H1 (cell line): ENCODE data around the gene ADPRM.

Experiments used
- CBX5 ChIP-seq: fragments of 300-800, 300-1000 bp; sonication (generic); IDR thresholded peaks from 2 replicates; pipeline ENCODE4 v1.7.1; 2016; ENCODE audit warnings: antibody characterized with exemption, low read length, low read depth
- CEBPB ChIP-seq: IDR thresholded peaks from 2 replicates; pipeline ENCODE4 v1.6.1; 2012; ENCODE audit warnings: low read depth, low read length
- EP300 ChIP-seq, 2 experiments: IDR thresholded peaks; 1 replicate in 1 of 2; 2 replicates in 1 of 2; pipeline ENCODE4 v1.6.1; 2011 to 2012; ENCODE audit warnings: low read depth in 2 of 2, low read length in 2 of 2, mild to moderate bottlenecking in 2 of 2, borderline replicate concordance in 1 of 2, inconsistent platforms in 1 of 2, moderate library complexity in 1 of 2
- SP1 ChIP-seq: IDR thresholded peaks from 2 replicates; pipeline ENCODE4 v1.6.1; 2011; ENCODE audit warnings: low read depth, low read length
- TAF1 ChIP-seq: IDR thresholded peaks from 2 replicates; pipeline ENCODE4 v1.6.1; 2011; ENCODE audit warnings: mild to moderate bottlenecking, low read depth, low read length
- TF ChIP-seq, protein P1 (sequence below), 3 experiments: IDR thresholded peaks; 1 replicate in 2 of 3; 2 replicates in 1 of 3; pipeline versions ENCODE4 v1.5.1 to v1.6.1; 2011; ENCODE audit warnings: low read length in 3 of 3, mild to moderate bottlenecking in 3 of 3, inconsistent platforms in 2 of 3, low read depth in 1 of 3, moderate library complexity in 1 of 3; ENCODE audit not compliant: insufficient read depth in 1 of 3; ENCODE audit errors: control extremely low read depth in 1 of 3
- TF ChIP-seq, protein P2 (sequence below): IDR thresholded peaks from 2 replicates; pipeline ENCODE4 v1.6.1; 2012; ENCODE audit warnings: inconsistent platforms

DNA sequence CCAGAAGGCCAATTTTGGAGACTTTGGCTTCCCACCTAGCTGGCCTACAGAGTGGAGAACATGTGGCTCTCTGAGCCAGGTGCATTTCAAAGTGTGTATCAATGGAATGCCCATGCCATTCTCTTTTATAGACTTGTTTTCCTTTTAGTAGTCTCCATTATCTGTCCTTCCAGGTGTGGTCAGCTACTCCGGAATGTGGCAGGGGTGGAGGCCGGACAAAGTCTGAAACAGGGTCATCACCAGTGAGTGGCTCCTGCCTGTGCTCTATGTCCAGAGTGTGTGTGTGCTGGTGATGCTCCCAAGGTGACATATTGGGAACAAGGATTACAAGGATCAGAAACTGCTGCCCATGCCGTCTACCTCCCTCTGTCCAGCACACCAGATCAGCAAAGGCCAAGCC, 36.3 kb downstream of the ADPRM start:
- TF ChIP-seq, protein P1, sequence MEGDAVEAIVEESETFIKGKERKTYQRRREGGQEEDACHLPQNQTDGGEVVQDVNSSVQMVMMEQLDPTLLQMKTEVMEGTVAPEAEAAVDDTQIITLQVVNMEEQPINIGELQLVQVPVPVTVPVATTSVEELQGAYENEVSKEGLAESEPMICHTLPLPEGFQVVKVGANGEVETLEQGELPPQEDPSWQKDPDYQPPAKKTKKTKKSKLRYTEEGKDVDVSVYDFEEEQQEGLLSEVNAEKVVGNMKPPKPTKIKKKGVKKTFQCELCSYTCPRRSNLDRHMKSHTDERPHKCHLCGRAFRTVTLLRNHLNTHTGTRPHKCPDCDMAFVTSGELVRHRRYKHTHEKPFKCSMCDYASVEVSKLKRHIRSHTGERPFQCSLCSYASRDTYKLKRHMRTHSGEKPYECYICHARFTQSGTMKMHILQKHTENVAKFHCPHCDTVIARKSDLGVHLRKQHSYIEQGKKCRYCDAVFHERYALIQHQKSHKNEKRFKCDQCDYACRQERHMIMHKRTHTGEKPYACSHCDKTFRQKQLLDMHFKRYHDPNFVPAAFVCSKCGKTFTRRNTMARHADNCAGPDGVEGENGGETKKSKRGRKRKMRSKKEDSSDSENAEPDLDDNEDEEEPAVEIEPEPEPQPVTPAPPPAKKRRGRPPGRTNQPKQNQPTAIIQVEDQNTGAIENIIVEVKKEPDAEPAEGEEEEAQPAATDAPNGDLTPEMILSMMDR (IDR thresholded peaks at IDR 0.05; ENCODE audit: control extremely low read depth in 1 of 3, insufficient read depth in 1 of 3, low read depth in 1 of 3, low read length in 3 of 3) = no peak
- TF ChIP-seq, protein P2, sequence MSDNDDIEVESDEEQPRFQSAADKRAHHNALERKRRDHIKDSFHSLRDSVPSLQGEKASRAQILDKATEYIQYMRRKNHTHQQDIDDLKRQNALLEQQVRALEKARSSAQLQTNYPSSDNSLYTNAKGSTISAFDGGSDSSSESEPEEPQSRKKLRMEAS = no peak
- TF ChIP-seq SP1 = no peak
- TF ChIP-seq CEBPB = no peak
- TF ChIP-seq CBX5 = no peak
- no peak for TF ChIP-seq TAF1
- TF ChIP-seq EP300 (IDR thresholded peaks at IDR 0.05; ENCODE audit: borderline replicate concordance in 1 of 2, low read depth in 2 of 2, low read length in 2 of 2) = no peak
